Lung (tissue), 12 donors: Measurements from ENCODE around the gene RHBDL2. TPM values are rescaled to one million over a fixed set of nuclear protein-coding genes. Genes with fewer than 3 reads are reported as not detected.

Experiments
- ATAC-seq: fragments of 200-7000 bp; cut with Tn5 transposase; one replicate; pipeline ENCODE4 v1.9.1; 2020; ENCODE audit warnings: moderate number of reproducible peaks; ENCODE audit not compliant: insufficient read depth, low FRiP score
- DNase-seq, 3 donors: peaks; one replicate each; pipeline ENCODE4 v3.0.0-alpha.2; 2013 to 2017
- H3K27ac ChIP-seq, 2 donors: one replicate each; pipeline ENCODE4 v1.5.1; 2013; ENCODE audit warnings: mild to moderate bottlenecking in 2 of 2, moderate library complexity in 2 of 2, control low read depth in 1 of 2, inconsistent platforms in 1 of 2, low read depth in 1 of 2, low read length in 1 of 2
- H3K27me3 ChIP-seq, 3 donors: one replicate each; pipeline ENCODE4 v1.5.1; 2013; ENCODE audit warnings: low read length in 2 of 3; ENCODE audit not compliant: control insufficient read depth in 3 of 3, insufficient read depth in 3 of 3
- H3K36me3 ChIP-seq, 4 donors: one replicate each; pipeline ENCODE4 v1.5.1; 2013; ENCODE audit warnings: low read length in 4 of 4, mild to moderate bottlenecking in 1 of 4, moderate library complexity in 1 of 4; ENCODE audit not compliant: control insufficient read depth in 4 of 4, insufficient read depth in 4 of 4
- H3K4me1 ChIP-seq, 5 donors: one replicate each; pipeline ENCODE4 v1.5.1; 2013; ENCODE audit warnings: low read length in 5 of 5, mild to moderate bottlenecking in 2 of 5, moderate library complexity in 1 of 5; ENCODE audit not compliant: control insufficient read depth in 5 of 5, insufficient read depth in 5 of 5
- H3K4me3 ChIP-seq: one replicate; pipeline ENCODE4 v1.5.1; 2013; ENCODE audit warnings: mild to moderate bottlenecking, control low read depth, moderate library complexity
- H3K9ac ChIP-seq, 2 donors: one replicate each; pipeline ENCODE4 v1.5.1; 2013; ENCODE audit warnings: low read length in 2 of 2, control low read depth in 1 of 2; ENCODE audit not compliant: insufficient read depth in 1 of 2
- H3K9me3 ChIP-seq, 4 donors: one replicate each; pipeline ENCODE4 v1.5.1; 2013; ENCODE audit warnings: low read length in 3 of 4, mild to moderate bottlenecking in 1 of 4, moderate library complexity in 1 of 4; ENCODE audit not compliant: control insufficient read depth in 4 of 4, insufficient read depth in 3 of 4
- CTCF ChIP-seq: IDR thresholded peaks from 2 replicates; pipeline ENCODE4 v1.5.1; 2012; ENCODE audit warnings: mild to moderate bottlenecking; ENCODE audit errors: control extremely low read depth, extremely low read depth
- whole genome bisulfite sequencing, 2 donors: extraction: QIAGEN DNeasy Blood & Tissue Kit; methylation state at CpG; one replicate each; pipeline ENCODE4 v1.1.7; 2013; 5-methylcytosine and 5-hydroxymethylcytosine counted together
- polyA plus RNA-seq, 2 donors: library from polyadenylated mRNA; stranded (reverse); fragments of 200-250 nt; gene quantifications; one replicate each; pipeline ENCODE4 v1.2.1, GENCODE V29; 2013
- total RNA-seq, 2 donors: library from RNA; depleted of rRNA in 1 of 2; stranded (reverse); fragments of >200 nt in 1 of 2; gene quantifications; one replicate each; pipeline ENCODE4 v1.2.1, GENCODE V29; 2014 to 2021
- donor health status: control.
- donor health status: control.
- donor health status: Bipolar disorder and iron deficiency.
- donor health status: healthy.
- donor health status: DM: yes; HTN: yes; CAD: no.

RHBDL2 gene
- total and polyA plus RNA-seq, 4 donors, result 0.97 to 3.3 (median 1.2) TPM

GRCh38 chr1:38925391-38925790 lies 16.2 kb downstream of the RHBDL2 start:
- no peak for TF ChIP-seq CTCF
- peaks cover 0 to 1% (median 0%) of the 10 kb centered on the region in 4 donors for H3K36me3 ChIP-seq
- ATAC-seq, result no peak
- no peak overlapping the region for H3K4me3 ChIP-seq
- WGBS, 2 donors, result 93 to 100% methylated on average over 2 of the region's 2 CpGs
- no peak for DNase-seq
- no peaks in the 10 kb centered on the region for H3K27me3 ChIP-seq
- H3K4me1 ChIP-seq, result no peaks in the 10 kb centered on the region
- H3K9ac ChIP-seq, result no peak overlapping the region
- no peaks in the 10 kb centered on the region for H3K9me3 ChIP-seq
- no peak overlapping the region for H3K27ac ChIP-seq

GRCh38 chr1:38923607-38924006 lies 18.0 kb downstream of the RHBDL2 start:
- Histone ChIP-seq H3K27ac (no peak overlapping the region), H3K36me3 (peaks cover 0 to 1% (median 0%) of the 10 kb centered on the region in 4 donors), H3K9me3 (no peaks in the 10 kb centered on the region), H3K4me3 (no peak overlapping the region), H3K27me3 (no peaks in the 10 kb centered on the region), H3K4me1 (no peaks in the 10 kb centered on the region), H3K9ac (no peak overlapping the region)
- WGBS, 2 donors, result 82 to 87% methylated on average over 3 of the region's 3 CpGs
- DNase-seq (no peak), ATAC-seq (no peak)
- no peak for TF ChIP-seq CTCF

- no peak for ATAC-seq
- 73 to 81% methylated on average over 3 of the region's 3 CpGs for WGBS, 2 donors
Observed at GRCh38 chr1:38919130-38919529, 22.5 kb downstream of the RHBDL2 start.

More at GRCh38 chr1:38919130-38919529, 22.5 kb downstream of the RHBDL2 start:
- Histone ChIP-seq H3K9ac (no peak overlapping the region), H3K4me1 (no peaks in the 10 kb centered on the region), H3K27me3 (no peaks in the 10 kb centered on the region), H3K9me3 (no peaks in the 10 kb centered on the region), H3K27ac (no peak overlapping the region), H3K4me3 (no peak overlapping the region), H3K36me3 (no peaks in the 10 kb centered on the region)
- DNase-seq, result peak in 1 of 3 donors; percentile 6
- TF ChIP-seq CTCF, result no peak
